HUDEP-2 (cell line): Measurements from ENCODE around the gene TMEM164.

Source experiments
- DNase-seq, 76 experiments: peaks; one replicate each; lab custom pipeline; 2025; ENCODE audit not compliant: unreplicated experiment in 76 of 76; lab: John Stamatoyannopoulos, UW

TMEM164 gene

DNA sequence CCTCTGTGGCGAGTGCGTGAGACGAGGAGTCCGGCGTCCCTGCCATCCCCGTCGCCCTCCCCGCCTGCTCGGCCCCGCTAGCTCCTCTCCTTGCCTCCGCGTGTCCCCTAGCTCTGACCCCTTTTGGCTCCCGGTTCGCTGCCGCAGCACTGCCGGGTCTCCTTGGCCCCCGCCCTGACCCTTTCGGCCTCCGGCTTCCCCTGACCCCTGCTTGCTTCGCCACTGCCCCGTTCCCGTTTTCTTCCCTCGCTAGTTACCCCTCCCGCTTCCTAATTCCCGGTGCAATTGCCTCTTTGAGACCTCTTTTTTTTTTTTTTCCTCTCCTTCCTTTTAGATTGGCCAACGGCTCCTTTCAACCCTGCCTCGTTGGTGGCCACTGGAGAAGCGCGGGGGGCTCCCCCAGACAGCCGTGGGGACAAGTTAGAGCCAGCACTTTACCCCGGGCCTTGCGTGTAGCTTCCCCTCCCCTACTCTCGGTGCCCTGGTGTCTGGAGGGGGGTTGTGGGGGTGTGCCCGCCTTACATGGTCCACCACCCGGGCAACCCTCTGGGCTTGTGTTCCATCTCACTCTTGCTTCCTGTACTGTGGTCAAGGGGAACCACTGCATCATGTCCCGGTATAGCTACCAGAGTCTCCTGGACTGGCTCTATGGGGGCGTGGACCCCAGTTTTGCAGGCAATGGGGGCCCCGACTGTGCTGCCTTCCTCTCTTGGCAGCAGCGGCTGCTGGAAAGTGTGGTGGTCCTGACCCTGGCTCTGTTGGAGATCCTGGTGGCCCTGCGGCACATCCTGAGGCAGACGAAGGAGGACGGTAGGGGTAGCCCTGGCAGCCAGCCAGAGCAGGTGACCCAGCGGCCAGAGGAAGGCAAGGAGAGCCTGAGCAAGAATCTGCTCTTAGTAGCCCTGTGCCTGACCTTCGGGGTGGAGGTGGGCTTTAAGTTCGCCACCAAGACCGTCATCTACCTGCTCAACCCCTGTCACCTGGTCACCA lies 548 bp downstream of the TMEM164 start:
- peak in 4 of 76 experiments; percentile 0 to 5 (median 1) for DNase-seq

DNA sequence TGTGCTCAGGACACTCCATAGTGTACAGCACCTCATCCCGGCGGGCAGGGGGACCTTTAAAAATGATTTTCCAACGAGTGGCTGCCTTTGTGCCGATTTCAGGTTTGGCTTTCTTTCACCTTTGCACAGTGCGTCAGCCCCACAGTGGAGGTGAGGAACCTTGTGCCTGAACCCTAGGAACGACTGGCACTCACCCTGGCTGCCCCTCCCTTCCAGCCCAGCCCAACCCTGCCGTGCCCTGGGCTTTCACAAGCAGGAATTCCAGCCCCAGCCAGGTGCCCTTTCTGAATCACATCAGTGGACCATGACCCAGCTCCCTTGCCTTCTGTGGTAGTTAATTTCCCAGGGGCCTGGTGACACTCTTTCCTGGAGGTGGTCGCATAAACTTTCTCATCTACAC lies 1.3 kb downstream of the TMEM164 start:
- DNase-seq, result no peak

DNA sequence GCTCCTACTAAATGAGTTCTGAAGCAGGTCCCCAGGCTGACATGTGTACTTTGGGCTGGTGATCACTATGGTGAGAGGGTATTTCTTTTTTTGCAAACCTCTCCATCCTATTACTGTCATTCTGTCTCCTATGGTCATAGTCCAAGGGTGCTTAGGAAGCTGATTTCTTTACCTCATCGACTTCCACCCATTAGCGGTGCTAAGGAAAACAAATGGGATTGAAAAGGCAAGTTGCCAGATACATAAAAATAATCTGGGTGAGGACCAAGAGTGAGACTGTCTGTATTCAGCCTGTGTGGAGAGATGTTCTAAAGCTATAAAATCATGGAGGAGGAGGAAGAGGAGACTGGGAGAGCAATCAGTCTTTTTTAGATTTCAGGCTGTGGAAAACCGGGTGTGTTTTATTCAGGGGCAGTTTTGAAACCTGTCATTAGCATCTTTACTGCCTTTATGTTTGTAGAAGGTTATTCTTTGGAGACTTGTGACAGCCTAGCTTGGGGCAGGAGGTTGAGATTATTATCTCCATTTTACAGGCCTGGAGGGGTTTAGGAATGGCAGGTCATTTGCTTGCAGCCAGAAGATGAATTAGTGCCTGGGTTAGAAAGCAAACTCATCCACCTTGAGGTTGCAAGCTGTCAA lies 1.9 kb downstream of the TMEM164 start:
- no peak for DNase-seq

DNA sequence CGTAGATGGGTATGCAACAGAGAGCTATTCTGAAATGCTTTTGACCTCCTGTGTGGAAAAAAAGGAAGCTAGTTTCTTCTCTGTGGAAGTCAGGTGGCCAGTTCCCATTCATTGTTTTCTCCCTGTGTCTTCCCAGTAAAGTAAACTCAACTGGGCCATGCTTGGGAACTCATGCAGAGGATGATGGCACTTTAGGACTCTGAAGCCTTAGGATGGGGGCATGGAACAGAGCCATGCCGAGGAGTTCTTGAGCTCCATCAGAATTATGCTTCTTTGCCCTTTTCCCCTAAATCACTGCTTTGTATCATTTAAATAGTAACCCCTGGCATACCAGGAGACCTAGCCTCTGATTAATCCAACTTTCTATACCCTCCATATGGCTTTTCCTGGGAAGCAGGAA lies 3.2 kb downstream of the TMEM164 start:
- no peak for DNase-seq

DNA sequence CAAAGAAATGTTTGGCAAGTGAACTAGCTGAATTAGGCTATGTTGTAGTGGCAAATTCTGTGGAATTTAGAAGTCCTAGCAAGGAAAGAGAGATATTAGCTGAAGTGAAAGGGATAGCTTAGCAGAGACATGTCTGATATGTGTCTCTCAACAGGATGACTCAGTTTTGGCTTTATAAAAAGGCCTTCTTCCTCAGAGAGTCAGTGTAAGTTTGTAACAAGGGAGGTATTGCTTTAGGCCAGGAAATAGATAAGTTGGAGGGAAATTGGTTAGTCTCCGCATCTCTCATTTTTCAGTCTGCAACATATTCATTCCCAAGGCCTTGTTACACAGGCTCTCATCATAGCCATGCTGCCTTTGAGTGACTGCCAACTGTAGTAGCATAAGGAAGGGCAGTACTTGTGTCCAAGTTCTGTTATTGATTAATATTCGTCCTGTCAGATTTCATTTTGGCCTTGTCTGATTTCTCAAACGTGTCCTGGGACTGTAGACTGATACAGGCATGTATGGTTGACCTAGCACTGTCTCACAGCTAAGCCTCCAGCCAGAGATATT lies 4.0 kb downstream of the TMEM164 start:
- DNase-seq, result no peak

DNA sequence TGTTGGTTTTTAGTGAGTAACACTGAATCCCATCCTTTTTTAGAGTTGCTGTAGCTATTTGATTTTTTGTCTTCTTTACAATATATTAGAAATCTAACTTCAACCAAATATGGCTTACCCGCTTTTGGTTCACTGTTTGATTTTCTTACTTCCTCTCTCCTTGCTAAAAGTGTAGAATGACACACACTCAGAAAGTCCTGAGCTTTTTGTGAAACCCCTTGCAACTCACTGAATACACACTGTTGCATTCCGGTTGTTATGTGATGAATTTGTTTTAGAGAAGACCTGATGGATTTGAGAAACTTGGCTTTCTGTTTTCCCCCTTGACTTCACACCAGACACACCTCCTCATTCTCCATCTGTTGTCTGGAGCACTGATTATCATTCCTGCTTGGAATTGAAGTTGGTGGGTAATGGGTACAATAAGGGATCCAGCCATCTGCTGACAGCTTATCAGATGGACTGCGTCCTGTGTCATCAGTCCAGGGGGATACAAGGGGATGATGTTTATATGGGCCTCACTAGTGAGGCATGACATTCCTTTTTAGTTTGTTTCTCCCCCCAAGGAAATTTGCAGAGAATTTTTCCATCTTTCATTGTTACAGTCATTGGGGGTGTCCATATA lies 5.2 kb downstream of the TMEM164 start:
- no peak for DNase-seq

DNA sequence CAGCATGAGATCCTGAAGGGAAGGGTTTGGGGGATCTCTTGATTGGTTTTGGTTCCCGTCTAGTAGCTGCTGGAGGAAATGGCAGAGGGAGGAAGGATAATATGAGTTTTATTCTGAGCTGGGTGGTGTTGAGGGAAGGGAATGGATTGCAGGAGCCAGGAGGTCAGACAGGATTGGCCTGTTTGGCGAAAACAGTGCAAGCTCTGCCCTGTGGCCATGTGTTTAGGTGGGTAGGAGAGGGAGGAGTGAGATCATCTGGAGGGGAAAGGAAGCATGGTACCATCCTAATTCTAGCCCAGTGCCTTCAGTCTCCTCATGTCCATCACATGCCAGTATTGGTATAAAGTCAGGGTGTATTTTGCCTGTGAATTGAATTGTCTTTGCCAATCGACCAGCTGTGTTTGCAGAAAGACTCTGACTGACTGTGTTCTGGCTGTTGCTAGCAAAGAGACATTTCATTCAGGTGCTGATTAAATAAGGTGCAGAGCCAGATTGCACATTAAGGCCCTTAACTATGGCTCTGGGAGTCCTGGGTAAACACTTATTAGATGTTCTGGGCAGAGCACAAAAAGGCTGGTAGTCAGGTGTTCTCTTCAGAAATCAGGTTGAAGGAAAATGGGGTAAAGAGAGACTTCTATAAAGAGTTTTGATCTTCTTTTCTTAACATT lies 10.0 kb downstream of the TMEM164 start:
- DNase-seq, result no peak

DNA sequence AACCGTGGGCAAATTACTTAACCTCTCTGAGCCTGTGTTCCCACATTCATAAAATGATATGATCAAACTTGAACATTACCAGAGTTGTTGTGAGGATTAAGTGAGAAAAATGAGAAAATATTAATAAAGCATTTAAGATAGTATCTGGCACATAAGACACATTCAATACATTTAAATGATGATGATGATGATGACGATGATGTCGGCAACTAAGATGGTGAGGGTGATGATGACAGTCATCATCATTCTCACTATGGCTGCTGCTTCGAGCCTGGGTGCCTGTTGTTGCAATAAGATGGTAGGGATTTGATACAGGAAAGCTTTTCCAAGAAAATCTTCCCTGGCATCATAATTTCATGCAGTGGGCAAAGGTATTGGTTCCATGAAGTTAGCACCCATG lies 11.1 kb downstream of the TMEM164 start:
- no peak for DNase-seq

DNA sequence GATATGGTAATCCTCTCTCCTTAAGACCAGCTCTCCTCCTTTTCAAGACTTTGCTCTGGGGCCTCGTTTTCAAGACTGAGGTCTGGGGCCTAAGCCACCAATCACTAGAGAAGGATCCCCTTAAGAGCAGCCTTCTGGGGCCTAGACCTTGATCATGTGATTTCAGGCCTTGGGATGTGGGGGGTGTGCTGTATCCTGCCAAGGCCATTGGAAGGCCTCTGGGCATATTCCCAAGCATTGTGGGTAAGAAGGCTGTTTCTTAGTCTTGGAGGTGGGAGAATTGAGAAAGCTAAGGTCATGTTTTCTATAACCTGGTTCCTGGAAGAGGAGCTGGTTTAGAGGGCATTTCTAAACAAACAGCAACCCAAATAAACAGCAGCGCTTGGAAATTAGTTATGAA lies 12.1 kb downstream of the TMEM164 start:
- no peak for DNase-seq

DNA sequence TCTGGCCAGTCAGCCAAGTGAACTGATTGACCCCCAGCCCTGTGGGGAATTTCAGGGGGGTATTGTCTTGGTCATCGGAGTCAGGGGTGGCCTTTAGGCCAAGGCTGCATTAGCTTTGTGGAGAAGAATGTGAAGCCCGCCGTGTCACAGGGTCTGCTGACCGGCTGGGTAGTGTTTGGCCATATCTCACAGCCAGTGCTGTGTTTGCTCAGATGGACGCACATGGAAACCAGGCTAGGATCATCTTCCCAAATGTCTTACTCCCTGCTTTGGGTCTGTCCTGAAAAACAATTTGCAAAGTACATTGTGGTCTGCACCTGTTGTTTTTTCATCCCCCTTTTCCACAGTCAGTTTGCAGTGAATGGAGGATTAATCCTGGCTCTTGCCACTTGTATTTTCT lies 13.0 kb downstream of the TMEM164 start:
- DNase-seq, result no peak

DNA sequence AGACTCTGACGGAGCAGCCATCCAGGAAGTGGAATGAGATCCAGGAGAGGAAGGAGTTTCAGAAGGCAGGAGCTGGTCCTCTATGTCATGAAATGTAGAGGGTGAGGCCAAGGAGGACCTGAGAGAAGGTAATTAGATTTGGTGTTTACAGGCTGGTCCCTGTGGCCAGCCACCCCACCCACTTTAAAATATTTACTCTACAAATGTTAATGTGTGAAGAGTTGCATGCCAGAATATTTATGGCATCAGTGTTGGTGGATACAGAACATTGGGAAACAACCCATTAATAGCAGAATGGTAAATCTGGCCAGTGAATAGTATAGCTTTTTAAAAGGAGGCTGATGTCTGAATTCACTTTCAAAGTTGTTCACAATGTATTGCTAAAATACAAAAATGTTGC lies 17.6 kb downstream of the TMEM164 start:
- no peak for DNase-seq

DNA sequence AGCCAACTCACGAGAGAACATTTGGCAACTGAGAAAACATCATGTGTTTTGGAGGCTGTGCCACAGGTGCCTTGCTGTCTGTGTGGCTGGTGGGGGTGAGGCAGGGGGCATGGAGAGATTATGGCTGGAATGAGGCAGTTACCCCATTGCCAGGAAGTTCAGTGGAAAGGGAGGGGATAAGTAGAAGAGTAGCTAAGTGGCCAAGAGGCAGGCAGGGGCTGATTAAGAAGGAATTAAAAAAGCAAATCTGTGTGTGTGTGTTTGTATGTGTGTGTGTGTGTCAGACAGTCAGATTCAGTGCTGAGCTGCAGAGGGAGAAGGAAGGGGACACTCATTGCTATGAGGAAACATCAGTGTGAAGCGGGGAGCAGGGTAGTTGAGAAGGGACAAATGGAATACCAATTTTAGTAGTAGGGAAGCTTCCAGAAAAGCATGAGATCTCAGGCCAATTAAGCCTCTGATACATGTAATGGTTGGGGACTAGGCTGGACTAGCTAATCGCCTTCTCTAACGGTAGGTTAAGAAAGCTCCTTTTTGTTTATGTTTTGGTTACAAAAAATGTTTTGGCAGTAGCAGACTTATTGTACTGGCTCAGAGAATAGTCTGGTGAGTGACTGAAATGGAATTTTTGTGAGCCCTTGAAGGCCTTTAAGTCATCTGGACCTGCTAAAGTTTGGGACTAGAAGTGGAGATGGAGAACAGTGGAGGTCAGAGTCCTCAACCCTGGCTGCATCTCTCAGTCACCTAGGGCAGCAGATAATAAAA lies 18.5 kb downstream of the TMEM164 start:
- no peak for DNase-seq

DNA sequence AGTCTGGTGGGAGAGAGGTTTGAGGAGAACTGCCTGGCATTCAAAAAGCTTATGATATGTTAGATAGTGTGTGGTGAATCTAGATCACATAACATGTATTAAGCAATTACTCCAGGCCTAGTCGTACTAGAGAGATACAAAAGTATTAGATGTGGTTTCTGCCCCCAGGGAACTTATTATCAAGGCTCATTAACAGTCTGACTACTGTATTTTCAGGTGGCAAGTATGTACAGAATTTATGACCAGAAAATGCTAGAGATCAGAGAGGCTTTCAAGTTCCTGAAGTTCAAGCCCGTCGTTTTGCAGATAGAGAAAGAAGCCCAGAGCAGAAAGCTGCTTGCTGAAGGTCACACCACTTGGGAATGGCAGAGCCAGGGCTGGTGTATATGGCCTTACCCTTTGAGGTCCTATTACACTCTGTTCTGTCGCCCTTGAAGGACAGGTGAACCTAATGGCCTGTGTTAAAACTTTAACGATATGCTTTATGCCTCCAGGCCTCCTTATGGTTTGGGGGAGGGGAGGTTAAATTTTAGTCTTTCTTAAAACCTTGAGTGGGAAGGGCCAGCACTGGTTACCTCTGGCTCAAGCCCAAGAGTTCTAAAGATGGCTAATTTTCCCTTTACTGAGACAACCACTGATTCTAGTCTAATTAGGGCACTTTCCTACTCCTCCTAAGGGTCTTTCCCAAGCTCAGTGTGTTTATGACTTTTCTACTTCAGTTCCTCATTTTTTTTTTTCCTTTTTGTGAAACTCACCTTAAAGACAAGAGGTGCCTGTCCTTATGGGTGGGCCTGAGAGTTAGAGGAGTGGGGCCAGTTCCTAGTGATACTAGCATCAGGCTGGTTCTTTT lies 19.9 kb downstream of the TMEM164 start:
- no peak for DNase-seq

DNA sequence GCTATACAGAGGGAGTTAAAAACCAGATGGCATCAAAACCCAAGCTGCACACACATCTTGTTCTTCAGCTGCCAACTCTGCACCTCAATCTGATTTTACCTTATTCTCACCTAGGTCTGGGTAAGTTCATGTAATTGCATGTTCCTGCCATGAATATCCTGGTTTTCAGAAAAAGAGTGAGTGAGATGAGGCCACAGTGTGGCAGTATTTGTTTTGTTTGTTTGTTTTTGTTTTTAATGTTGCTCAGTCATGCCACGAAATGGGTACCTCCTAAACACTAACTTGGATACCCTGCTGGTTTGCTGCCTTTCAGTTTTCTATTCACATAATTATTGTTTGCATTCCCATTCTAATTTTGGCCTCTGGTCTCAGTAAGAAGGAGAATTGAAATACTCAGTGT lies 22.5 kb downstream of the TMEM164 start:
- DNase-seq, result no peak

DNA sequence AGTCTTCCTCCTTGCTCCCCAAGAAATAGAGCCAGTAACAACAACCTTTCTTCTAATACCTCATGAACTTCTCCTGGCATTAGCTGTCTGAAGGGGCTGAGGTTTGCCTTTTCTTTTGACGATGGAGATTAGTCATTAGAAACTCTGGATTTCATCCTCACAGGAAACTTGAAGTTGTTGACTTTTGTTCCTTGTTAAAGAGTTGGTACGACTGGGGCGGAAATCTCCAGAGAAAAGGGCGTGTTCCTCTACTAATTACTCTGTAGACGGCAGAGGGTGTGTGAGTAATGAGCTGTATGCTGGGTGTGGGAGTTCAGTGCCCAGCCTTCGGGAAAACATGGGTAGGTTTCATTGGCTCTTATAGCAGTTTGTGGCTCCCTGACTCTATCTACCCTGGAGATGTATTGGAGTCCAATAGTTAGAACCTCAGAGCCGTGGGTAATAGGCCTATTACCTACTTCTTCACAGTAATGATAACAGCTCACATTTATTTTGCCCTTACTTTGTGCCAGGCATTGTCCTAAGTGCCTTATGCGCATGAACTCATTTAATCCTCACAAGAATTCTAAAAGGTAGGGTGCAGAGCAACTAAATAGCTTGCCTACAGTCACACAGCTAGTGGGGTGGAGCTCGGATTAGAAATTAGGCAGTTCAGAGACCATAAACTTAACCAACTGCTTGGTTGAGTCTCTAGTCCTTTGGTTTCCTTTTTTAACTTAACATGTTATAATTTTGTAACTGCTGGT lies 23.4 kb downstream of the TMEM164 start:
- DNase-seq, result peak in 12 of 76 experiments; percentile 0 to 36 (median 2)

DNA sequence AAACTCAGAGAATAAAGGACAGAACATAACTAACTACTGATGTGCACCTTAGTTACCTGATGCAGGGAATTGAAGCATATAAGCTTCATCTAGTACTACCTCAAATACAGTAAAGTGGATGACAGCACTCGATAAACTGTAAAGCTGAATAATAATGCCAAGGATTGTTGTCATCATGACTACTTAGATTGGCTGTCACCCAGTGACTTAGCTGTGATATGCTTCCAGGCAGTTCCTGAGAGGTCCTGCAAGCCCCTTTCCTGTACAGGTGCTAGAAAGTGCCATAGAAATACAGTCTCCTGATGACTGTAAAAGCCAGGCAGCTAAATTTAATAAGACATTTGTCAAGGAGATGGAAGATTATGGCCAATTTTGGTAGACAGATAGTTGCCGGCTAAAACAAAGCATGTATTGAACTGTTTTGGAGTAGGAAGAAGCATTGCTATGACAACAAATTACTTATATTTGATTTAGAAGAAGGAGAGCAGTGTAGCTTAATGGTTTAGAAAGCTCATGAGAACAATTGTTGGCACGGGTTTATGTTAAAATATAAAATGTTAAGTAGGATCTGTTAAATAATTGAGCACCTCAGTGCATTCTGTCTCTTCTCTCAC lies 29.7 kb downstream of the TMEM164 start:
- peak in 1 of 76 experiments; percentile 0 for DNase-seq

DNA sequence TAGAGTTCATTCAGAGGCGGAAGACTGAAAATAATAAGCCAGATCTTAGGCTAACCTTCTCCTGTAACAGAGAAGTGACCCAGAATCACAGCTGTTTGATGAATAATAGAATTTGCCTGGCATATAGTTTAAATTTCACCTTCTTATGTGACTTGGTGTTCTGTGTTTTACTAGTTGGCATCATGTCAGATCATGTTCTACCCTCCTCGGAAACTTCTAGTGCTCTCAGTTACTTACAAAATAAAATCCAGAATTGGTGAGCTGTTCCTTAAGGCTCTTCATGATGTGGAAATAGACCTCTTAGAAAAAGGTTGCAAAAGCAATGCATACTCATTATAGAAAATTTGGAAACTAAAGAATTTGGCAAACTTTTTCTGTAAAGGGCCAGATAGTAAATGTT lies 31.1 kb downstream of the TMEM164 start:
- no peak for DNase-seq
